ENCODE measurements around the gene CSF3.

DNA sequence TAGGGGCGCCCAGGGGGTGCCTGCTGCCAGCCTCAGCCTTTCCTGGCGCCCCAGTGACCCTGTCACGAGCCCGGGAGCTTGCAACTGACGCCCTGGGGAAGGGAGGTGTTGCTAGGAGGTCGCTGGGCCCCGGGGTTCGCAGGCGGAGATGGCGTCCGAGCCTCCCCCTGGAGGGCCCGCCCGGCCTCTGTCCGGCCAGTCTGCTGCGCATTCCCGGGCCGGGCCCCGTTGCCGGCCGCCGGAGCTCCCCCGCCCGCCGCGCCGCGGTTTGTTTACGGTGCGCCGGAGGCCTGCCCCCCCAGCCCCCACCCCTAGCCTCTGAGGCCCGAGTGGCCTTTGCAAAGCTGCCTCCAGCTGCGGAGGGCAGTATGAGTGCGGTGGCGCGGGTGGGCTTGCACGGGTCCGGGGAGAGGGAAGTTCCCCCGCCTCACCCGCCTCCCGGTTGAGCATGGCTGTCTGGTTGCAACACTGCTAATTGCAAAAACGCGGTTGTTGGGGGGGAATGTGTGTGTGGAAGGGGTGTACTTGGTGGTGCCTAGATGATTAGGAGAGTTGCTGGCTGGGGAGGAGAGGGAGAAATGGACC is 48.0 kb downstream of the CSF3 start:
- TF ChIP-seq, protein P1, sequence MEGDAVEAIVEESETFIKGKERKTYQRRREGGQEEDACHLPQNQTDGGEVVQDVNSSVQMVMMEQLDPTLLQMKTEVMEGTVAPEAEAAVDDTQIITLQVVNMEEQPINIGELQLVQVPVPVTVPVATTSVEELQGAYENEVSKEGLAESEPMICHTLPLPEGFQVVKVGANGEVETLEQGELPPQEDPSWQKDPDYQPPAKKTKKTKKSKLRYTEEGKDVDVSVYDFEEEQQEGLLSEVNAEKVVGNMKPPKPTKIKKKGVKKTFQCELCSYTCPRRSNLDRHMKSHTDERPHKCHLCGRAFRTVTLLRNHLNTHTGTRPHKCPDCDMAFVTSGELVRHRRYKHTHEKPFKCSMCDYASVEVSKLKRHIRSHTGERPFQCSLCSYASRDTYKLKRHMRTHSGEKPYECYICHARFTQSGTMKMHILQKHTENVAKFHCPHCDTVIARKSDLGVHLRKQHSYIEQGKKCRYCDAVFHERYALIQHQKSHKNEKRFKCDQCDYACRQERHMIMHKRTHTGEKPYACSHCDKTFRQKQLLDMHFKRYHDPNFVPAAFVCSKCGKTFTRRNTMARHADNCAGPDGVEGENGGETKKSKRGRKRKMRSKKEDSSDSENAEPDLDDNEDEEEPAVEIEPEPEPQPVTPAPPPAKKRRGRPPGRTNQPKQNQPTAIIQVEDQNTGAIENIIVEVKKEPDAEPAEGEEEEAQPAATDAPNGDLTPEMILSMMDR (IDR thresholded peaks at IDR 0.05; ENCODE audit: insufficient read depth, low read length, poor library complexity, severe bottlenecking): no peak
- TF ChIP-seq EZH2phosphoT487 (conservative IDR thresholded peaks at IDR 0.05; ENCODE audit: low read length): no peak

Data from SU-DHL-6 (cell line).